ENCODE measurements around the gene ZBTB24. TPM values are rescaled to one million over a fixed set of nuclear protein-coding genes. Genes with fewer than 3 reads are reported as not detected.
A peak's percentile ranks its signal among the peaks of the same experiment; 100 is the strongest.

The ZBTB24 gene
- total and polyA plus RNA-seq, 2 of the 13 experiments (the other 11 are each of a cell fraction or from before 2014, with no cell fraction given) = 1.5 to 6.2 TPM

DNA sequence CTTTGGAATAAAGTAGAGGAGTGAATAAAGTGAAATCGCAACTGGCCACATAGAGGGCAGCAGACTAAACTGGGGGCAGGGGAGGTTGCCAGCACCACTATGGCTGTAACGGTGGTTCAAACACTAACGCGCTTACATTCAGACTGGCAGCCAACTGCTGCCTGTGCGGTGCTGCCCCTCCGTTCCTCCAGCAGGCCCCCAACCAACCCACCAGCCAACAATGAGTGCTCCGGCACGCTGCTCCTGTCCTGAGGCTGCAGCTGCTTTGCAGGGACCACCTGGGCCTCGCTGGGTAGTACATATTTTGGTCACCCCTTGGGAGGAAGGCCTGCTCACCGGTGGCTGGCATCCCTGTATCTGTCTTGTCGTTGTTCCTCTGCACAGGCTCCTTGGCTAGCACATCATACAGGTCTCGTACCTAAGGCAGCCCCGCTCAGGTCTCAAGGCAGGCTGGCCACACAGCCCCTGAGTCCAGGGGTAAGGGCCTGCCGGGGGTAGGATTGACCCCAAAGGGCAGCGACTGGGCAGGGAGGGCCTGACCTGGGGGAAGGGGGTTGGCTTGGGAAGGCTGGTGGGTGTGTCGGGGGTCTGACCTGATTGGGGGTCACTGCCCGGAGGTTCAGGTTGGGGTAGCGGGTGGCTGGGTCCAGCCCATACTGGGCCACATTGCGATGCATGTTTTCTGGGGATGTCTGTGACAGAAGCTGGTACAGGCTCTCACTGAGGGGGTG lies 33.8 kb downstream of the ZBTB24 start:
- TF ChIP-seq AGO1 (IDR thresholded peaks at IDR 0.05; ENCODE audit: low read depth, low read length, poor library complexity, severe bottlenecking) (peak; percentile 55), FIP1L1 (IDR thresholded peaks at IDR 0.05; ENCODE audit: borderline replicate concordance, insufficient read depth, low read depth, low read length) (no peak)
- H4K20me1 ChIP-seq (ENCODE audit: insufficient read depth, low read length) = no peaks in the 10 kb centered on the region
- ChIA-PET POLR2A (interaction anchor here (1.3 kb wide), 1 partner anchor 65 kb away, joined by 4 read pairs; no protein-coding TSS in a partner anchor), CTCF (ENCODE audit: low intra/inter-chr PET ratio, low total read pairs) (no interaction called here)
- no peaks in the 10 kb centered on the region for H3K79me2 ChIP-seq (ENCODE audit: insufficient read depth, low read length)
- no TSS peak for BruUV-seq (replicated peaks)
- H3K4me3 ChIP-seq (replicated peaks in 1 of 3; ENCODE audit: insufficient read depth in 1 of 3, low read depth in 2 of 3, low read length in 3 of 3) = no peak overlapping the region
- H3K9me3 ChIP-seq (ENCODE audit: low read length) = no peaks in the 10 kb centered on the region
- H2AFZ ChIP-seq (ENCODE audit: low read length) = no peak overlapping the region
- DNase-seq (ENCODE audit: low spot score) (no peak), FAIRE-seq (no peak), ATAC-seq (no peak)
- H3K36me3 ChIP-seq (replicated peaks in 1 of 2; ENCODE audit: control insufficient read depth in 1 of 2, insufficient read depth in 2 of 2, low read length in 2 of 2) = no peaks in the 10 kb centered on the region; a peak in 2 of 5 replicates
- no peak overlapping the region for H3K27ac ChIP-seq (ENCODE audit: extremely low read length, insufficient read depth, low read length)
- WGBS (ENCODE audit: low lambda C conversion rate) = 95% methylated on average over 8 of the region's 19 CpGs
- peaks cover 2% of the 10 kb centered on the region; the same call in 1 of the 2 replicates for H3K4me1 ChIP-seq (ENCODE audit: insufficient read depth, low read length)
- in situ Hi-C loops (cut with HindIII; ENCODE audit: extremely low pct_ligation_motif_present, low pct_unique_long_range_greater_than_20kb) (no loop called here), intact Hi-C loops (cut with micrococcal nuclease; ENCODE audit: unreplicated experiment) (no loop called here)
- H3K4me2 ChIP-seq (ENCODE audit: low read depth, low read length) = no peak overlapping the region
- H3K9ac ChIP-seq (ENCODE audit: insufficient read depth, low read depth, low read length) = no peak overlapping the region
- H3K27me3 ChIP-seq (ENCODE audit: control insufficient read depth in 1 of 2, insufficient read depth in 2 of 2, low read length in 2 of 2) = no peaks in the 10 kb centered on the region

DNA sequence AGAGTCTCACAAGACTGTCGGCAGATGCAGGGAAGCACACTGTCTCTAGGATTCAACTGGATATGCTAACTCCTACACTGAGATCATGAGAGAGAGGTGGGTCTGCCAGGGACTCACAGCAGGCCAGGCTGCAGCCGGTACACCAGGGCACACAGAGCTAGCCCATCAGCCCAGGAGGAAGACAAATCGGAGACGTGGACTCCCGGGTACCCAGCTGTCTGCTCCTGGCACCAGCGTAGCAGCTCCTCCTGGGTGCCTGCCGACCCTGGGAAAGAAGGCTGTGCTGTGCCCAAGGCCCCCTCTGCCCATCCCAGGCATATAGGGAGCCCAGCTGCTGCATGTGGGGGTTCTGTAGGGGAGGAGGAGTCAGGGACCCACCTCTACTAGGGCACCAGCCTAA lies 34.4 kb downstream of the ZBTB24 start:
- no TSS peak for BruUV-seq (replicated peaks)
- POLR2A ChIA-PET = interaction anchor here (1.3 kb wide), 1 partner anchor 64 kb away, joined by 4 read pairs; no protein-coding TSS in a partner anchor
- TF ChIP-seq KLF11 (CRISPR knock-in tag; IDR thresholded peaks at IDR 0.05) (no peak), ARNTL (CRISPR knock-in tag; IDR thresholded peaks at IDR 0.05) (no peak), ONECUT2 (CRISPR knock-in tag; IDR thresholded peaks at IDR 0.05) (no peak), ZFY (CRISPR knock-in tag; IDR thresholded peaks at IDR 0.05) (no peak), HNRNPUL1 (IDR thresholded peaks at IDR 0.05; ENCODE audit: low read depth, low read length) (no peak)
- TF ChIP-seq, protein P1, sequence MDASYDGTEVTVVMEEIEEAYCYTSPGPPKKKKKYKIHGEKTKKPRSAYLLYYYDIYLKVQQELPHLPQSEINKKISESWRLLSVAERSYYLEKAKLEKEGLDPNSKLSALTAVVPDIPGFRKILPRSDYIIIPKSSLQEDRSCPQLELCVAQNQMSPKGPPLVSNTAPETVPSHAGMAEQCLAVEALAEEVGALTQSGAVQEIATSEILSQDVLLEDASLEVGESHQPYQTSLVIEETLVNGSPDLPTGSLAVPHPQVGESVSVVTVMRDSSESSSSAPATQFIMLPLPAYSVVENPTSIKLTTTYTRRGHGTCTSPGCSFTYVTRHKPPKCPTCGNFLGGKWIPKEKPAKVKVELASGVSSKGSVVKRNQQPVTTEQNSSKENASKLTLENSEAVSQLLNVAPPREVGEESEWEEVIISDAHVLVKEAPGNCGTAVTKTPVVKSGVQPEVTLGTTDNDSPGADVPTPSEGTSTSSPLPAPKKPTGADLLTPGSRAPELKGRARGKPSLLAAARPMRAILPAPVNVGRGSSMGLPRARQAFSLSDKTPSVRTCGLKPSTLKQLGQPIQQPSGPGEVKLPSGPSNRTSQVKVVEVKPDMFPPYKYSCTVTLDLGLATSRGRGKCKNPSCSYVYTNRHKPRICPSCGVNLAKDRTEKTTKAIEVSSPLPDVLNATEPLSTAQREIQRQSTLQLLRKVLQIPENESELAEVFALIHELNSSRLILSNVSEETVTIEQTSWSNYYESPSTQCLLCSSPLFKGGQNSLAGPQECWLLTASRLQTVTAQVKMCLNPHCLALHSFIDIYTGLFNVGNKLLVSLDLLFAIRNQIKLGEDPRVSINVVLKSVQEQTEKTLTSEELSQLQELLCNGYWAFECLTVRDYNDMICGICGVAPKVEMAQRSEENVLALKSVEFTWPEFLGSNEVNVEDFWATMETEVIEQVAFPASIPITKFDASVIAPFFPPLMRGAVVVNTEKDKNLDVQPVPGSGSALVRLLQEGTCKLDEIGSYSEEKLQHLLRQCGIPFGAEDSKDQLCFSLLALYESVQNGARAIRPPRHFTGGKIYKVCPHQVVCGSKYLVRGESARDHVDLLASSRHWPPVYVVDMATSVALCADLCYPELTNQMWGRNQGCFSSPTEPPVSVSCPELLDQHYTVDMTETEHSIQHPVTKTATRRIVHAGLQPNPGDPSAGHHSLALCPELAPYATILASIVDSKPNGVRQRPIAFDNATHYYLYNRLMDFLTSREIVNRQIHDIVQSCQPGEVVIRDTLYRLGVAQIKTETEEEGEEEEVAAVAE (CRISPR knock-in tag; IDR thresholded peaks at IDR 0.05; ENCODE audit: borderline replicate concordance) = no peak
- TF ChIP-seq, protein P2, sequence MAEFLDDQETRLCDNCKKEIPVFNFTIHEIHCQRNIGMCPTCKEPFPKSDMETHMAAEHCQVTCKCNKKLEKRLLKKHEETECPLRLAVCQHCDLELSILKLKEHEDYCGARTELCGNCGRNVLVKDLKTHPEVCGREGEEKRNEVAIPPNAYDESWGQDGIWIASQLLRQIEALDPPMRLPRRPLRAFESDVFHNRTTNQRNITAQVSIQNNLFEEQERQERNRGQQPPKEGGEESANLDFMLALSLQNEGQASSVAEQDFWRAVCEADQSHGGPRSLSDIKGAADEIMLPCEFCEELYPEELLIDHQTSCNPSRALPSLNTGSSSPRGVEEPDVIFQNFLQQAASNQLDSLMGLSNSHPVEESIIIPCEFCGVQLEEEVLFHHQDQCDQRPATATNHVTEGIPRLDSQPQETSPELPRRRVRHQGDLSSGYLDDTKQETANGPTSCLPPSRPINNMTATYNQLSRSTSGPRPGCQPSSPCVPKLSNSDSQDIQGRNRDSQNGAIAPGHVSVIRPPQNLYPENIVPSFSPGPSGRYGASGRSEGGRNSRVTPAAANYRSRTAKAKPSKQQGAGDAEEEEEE (CRISPR knock-in tag; IDR thresholded peaks at IDR 0.05; ENCODE audit: borderline replicate concordance) = no peak

More for the DNA sequence above, 34.4 kb downstream of the ZBTB24 start:
- no peaks in the 10 kb centered on the region for H3K27me3 ChIP-seq (ENCODE audit: control insufficient read depth in 1 of 2, insufficient read depth in 2 of 2, low read length in 2 of 2)
- no peak overlapping the region for H2AFZ ChIP-seq (ENCODE audit: low read length)
- H3K79me2 ChIP-seq (ENCODE audit: insufficient read depth, low read length) = no peaks in the 10 kb centered on the region
- intact Hi-C loops (cut with micrococcal nuclease; ENCODE audit: unreplicated experiment) (no loop called here), in situ Hi-C loops (cut with HindIII; ENCODE audit: extremely low pct_ligation_motif_present, low pct_unique_long_range_greater_than_20kb) (no loop called here)
- CTCF ChIA-PET (ENCODE audit: low intra/inter-chr PET ratio, low total read pairs) = no interaction called here
- H3K4me1 ChIP-seq (ENCODE audit: insufficient read depth, low read length) = no peaks in the 10 kb centered on the region
- no peak overlapping the region for H3K9ac ChIP-seq (ENCODE audit: insufficient read depth, low read depth, low read length)
- no peaks in the 10 kb centered on the region for H4K20me1 ChIP-seq (ENCODE audit: insufficient read depth, low read length)
- peaks cover 0 to under 1% of the 10 kb centered on the region in 2 experiments; a peak in 2 of 5 replicates for H3K36me3 ChIP-seq (replicated peaks in 1 of 2; ENCODE audit: control insufficient read depth in 1 of 2, insufficient read depth in 2 of 2, low read length in 2 of 2)
- no peak for DNase-seq (ENCODE audit: low spot score)
- H3K27ac ChIP-seq (ENCODE audit: extremely low read length, insufficient read depth, low read length) = no peak overlapping the region
- FAIRE-seq = no peak
- no peak overlapping the region for H3K4me3 ChIP-seq (replicated peaks in 1 of 3; ENCODE audit: insufficient read depth in 1 of 3, low read depth in 2 of 3, low read length in 3 of 3)
- H3K4me2 ChIP-seq (ENCODE audit: low read depth, low read length) = no peak overlapping the region
- WGBS (ENCODE audit: low lambda C conversion rate) = no CpG with 5 or more reads among the region's 7 CpGs
- H3K9me3 ChIP-seq (ENCODE audit: low read length) = no peaks in the 10 kb centered on the region
- ATAC-seq = no peak; the same call in 2 of the 3 replicates
